Measurements from ENCODE around the gene DNAJA2. TPM values are rescaled to one million over a fixed set of nuclear protein-coding genes. Genes with fewer than 3 reads are reported as not detected.

DNAJA2 gene
- total RNA-seq, 2 experiments from 2014 or later, result 68.4 to 70.2 TPM

- peak overlapping the region; percentile 9 for H3K4me3 Mint-ChIP-seq
- ATAC-seq (peak; percentile 98), DNase-seq (peak; percentile 75)
- H3K27ac Mint-ChIP-seq, result peak overlapping the region; percentile 91
- ChIA-PET CTCF (interaction anchor here (0.6 to 3.9 kb wide), 6 partner anchors 10 to 1203 kb away, joined by 3 to 13 read pairs (median 6); no protein-coding TSS in a partner anchor), POLR2A (interaction anchor here (4.3 kb wide), 1 partner anchor 12 kb away, joined by 39 read pairs; the partner anchor contains the start of gene DNAJA2)
- intact Hi-C loops (cut with micrococcal nuclease), result no loop called here
- H3K4me1 Mint-ChIP-seq (ENCODE audit: low read depth), result peaks cover 34% of the 10 kb centered on the region
- no peaks in the 10 kb centered on the region for H3K27me3 Mint-ChIP-seq
- no peak for TF ChIP-seq CTCF (IDR thresholded peaks at IDR 0.05)
- no peaks in the 10 kb centered on the region for H3K9me3 Mint-ChIP-seq
- H3K36me3 Mint-ChIP-seq (ENCODE audit: low read depth), result peaks cover 57% of the 10 kb centered on the region
Measured at GRCh38 chr16:46961373-46962353, 11.8 kb downstream of the DNAJA2 start.

DNA sequence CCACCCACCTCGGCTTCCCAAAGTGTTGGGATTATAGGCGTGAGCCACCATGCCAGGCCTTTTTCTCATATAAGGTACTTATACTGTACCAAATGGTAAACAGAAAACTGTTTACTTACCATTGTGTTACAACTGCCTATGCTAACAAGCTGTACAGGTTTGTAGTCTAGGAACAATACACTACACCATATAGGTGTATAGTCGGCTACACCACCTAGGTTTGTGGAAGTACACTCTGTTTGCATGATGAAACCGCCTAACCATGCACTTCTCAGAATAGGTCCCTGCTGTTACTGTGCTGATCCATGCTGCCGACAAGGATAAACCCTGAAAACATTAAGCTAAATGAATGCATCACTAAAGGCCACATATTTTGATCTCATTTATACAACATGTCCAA is 18.9 kb downstream of the DNAJA2 start:
- H3K4me3 Mint-ChIP-seq, result no peak overlapping the region
- ChIA-PET POLR2A (interaction anchor here (1.0 kb wide), 1 partner anchor 19 kb away, joined by 4 read pairs; no protein-coding TSS in a partner anchor), CTCF (interaction anchor here (0.5 to 1.2 kb wide), 2 partner anchors 24 to 101 kb away, joined by 3 read pairs; no protein-coding TSS in a partner anchor)
- ATAC-seq (no peak), DNase-seq (no peak)
- no peaks in the 10 kb centered on the region for H3K27me3 Mint-ChIP-seq
- no peaks in the 10 kb centered on the region for H3K9me3 Mint-ChIP-seq
- intact Hi-C loops (cut with micrococcal nuclease), result no loop called here
- peaks cover 30% of the 10 kb centered on the region for H3K36me3 Mint-ChIP-seq (ENCODE audit: low read depth)
- no peak for TF ChIP-seq CTCF (IDR thresholded peaks at IDR 0.05)
- H3K27ac Mint-ChIP-seq, result peak overlapping the region; percentile 13
- H3K4me1 Mint-ChIP-seq (ENCODE audit: low read depth), result peaks cover 5% of the 10 kb centered on the region

DNA sequence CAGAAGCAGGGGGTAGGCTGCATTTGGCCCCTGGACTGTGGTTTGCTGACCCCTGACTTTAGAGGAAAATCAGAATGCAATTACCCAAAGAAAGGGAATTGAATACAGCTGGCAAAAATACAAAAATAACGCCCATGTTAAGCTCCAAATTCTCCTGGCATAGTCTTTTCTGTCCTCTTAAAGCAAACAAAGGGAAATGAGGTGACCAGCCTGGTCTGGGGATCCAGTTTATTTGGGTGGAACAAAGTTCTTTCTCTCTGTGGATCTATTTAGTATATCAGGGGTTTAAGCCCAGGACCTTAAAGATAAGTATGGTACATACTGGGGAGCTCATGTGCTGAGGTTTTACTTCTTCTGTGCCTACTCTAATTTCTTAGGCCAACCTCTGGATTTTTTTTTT is 23.5 kb downstream of the DNAJA2 start:
- H3K36me3 Mint-ChIP-seq (ENCODE audit: low read depth), result peaks cover 3% of the 10 kb centered on the region

GRCh38 chr16:46949241-46949892 is 24.1 kb downstream of the DNAJA2 start:
- no peaks in the 10 kb centered on the region for H3K9me3 Mint-ChIP-seq
- DNase-seq (peak; percentile 41), ATAC-seq (peak; percentile 73)
- H3K4me3 Mint-ChIP-seq, result no peak overlapping the region
- H3K27me3 Mint-ChIP-seq, result no peaks in the 10 kb centered on the region
- no peak overlapping the region for H3K27ac Mint-ChIP-seq
- intact Hi-C loops (cut with micrococcal nuclease), result loop anchor here (10.0 kb wide), 1 partner anchor 1215 kb away; no protein-coding TSS in a partner anchor
- POLR2A ChIA-PET, result interaction anchor here (1.4 kb wide), 1 partner anchor 24 kb away, joined by 3 read pairs; the partner anchor contains the start of gene DNAJA2
- TF ChIP-seq CTCF (IDR thresholded peaks at IDR 0.05), result no peak
- H3K4me1 Mint-ChIP-seq (ENCODE audit: low read depth), result peaks cover 3% of the 10 kb centered on the region
- H3K36me3 Mint-ChIP-seq (ENCODE audit: low read depth), result no peaks in the 10 kb centered on the region
- CTCF ChIA-PET, result interaction anchor here (1.0 to 2.8 kb wide), 6 partner anchors 17 to 96 kb away, joined by 3 to 13 read pairs (median 7); partner anchors contain the start of gene DNAJA2

More for the DNA sequence above, 23.5 kb downstream of the DNAJA2 start:
- Mint-ChIP-seq H3K4me1 (ENCODE audit: low read depth) (peaks cover 3% of the 10 kb centered on the region), H3K4me3 (no peak overlapping the region), H3K27ac (no peak overlapping the region), H3K27me3 (no peaks in the 10 kb centered on the region), H3K9me3 (no peaks in the 10 kb centered on the region)
- ChIA-PET POLR2A (no interaction called here), CTCF (interaction anchor here (1.1 to 2.8 kb wide), 4 partner anchors 11 to 96 kb away, joined by 3 to 13 read pairs (median 8); no protein-coding TSS in a partner anchor)
- intact Hi-C loops (cut with micrococcal nuclease), result no loop called here
- DNase-seq (no peak), ATAC-seq (no peak)
- TF ChIP-seq CTCF (IDR thresholded peaks at IDR 0.05), result no peak
